Stimulated activated CD8-positive, alpha-beta memory T cell treated with anti-CD3 and anti-CD28 coated beads, Interleukin-7, amount 100 ng/mL, for 1 hour (primary cell): ENCODE data around the gene CABP5.
"Not testable (repeated sequence)": the region's sequence is repeated elsewhere in the genome, so short reads cannot be mapped to it uniquely, and the experiment has no call there.

Experiments used
- DNase-seq, 2 donors: peaks; one replicate each; pipeline ENCODE4 v3.0.0-alpha.2; 2020; ENCODE audit warnings: low read depth in 2 of 2

Gene CABP5

DNA sequence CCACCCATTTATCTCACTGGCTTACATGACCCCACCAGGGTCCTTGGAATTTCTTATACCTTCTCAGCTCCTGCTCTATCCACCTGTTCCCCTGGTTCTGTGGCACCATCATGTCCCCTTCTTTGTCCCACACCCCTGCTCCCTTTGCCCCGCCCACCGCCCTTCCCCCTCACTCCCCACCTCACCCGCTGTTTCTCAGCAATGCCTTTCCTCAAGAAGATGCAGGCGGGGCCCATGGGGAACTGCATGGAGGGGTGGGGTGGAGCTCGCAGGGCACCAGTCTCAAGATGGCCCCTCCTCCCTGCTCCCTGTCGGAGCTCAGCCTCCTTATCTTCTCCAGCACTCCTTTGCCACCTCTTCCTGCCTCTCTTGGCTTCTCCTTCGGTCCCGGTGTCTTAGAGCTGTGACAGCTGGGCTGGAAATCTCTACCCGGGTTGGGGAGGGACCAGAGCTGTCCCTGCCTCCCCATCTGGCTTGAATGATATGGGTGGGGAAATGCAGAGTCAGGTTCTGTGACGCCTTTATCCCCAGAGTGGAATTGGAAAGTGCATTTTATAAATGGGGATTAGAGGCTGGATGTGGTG lies at the start of gene CABP5:
Gene CABP5, minus strand, starts transcription at position 405 of the 584 bp plus-strand sequence. Its CDS starts 157 bp downstream, at position 248.
- DNase-seq = no peak

- not testable (repeated sequence) for DNase-seq
Observed at GRCh38 chr19:48091111-48091718, 47.3 kb upstream of the CABP5 start.

GRCh38 chr19:48090281-48090802 lies 46.5 kb upstream of the CABP5 start:
- no peak for DNase-seq

DNA sequence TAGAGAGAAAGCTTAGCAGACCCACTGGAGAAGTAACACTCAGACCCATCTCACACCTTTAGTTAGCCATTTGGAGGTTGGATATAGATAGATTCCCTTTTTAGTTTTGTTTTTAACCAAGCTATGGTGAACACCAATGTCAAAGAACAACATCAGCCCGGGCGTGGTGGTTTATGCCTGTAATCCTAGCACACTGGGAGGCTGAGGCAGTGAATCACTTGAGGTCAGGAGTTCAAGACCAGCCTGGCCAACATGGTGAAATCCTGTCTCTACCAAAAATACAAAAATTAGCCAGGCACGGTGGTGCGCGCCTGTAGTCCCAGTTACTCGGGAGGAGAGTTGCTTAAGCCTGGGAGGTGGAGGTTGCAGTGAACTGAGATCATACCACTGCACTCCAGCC lies 45.1 kb upstream of the CABP5 start:
- not testable (repeated sequence) for DNase-seq

GRCh38 chr19:48085904-48086864 lies 42.3 kb upstream of the CABP5 start:
- DNase-seq = no peak

- no peak for DNase-seq
Observed at GRCh38 chr19:48085076-48085475, 41.2 kb upstream of the CABP5 start.

DNA sequence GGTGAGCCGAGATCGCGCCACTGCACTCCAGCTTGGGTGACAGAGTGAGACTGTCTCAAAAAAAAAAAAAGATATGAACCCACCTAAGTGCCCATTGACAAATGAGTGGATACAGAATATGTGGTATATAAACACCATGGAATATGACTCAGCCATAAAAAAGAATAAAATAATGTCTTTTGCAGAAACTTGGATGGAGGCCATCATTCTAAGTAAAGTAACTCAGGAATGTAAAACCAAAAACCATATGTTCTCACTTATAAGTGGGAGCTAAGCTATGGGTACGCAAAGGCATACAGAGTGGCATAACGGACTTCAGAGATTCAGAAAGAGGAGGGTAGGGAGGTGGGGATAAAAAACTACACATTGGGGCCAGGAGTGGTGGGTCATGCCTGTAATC lies 37.2 kb upstream of the CABP5 start:
- no peak for DNase-seq

GRCh38 chr19:48070177-48070769 lies 26.4 kb upstream of the CABP5 start:
- DNase-seq = not testable (repeated sequence)

DNA sequence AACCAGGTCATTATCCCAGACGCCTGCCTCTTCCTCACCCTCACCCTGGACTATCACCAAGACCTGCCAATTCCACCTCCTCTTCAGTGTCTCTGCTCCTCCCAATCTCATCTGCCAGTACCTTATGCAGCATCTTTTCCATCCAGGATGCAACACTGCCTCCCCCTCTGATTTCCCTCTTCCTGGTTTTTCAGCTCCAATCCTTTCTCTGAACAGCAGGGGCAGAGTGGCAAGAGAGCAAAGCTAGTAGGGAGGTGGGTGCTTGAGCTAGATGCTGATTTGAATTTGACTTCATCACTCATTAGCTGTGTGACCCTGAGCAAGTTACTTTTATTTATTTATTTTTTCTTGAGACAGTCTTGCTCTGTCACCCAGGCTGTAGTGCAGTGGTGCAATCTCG lies 25.6 kb upstream of the CABP5 start:
- no peak for DNase-seq

DNA sequence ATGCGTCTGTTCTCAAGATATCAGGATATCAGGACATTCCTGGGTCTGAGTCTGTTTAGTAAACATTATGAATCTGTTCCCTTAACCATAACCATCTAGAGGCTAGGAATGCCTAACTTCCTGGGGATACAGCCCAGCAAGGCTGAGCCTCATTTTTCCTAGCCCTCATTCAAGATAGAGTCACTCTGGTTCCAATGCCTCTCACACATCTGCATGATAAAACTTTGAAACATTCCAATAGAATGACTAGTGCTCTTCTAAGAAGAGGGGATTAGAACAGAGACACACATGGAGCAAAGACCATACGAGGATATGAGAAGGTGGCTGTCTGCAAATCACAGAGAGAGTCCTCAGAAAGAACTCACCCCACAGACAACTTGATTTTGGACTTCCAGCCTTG lies 20.6 kb upstream of the CABP5 start:
- DNase-seq = no peak

- no peak for DNase-seq
Observed at GRCh38 chr19:48061401-48062344, 17.8 kb upstream of the CABP5 start.

- DNase-seq = no peak
Observed at GRCh38 chr19:48060381-48060780, 16.5 kb upstream of the CABP5 start.

GRCh38 chr19:48059331-48059730 lies 15.5 kb upstream of the CABP5 start:
- DNase-seq = no peak

GRCh38 chr19:48053856-48054255 lies 10.0 kb upstream of the CABP5 start:
- DNase-seq = no peak

DNA sequence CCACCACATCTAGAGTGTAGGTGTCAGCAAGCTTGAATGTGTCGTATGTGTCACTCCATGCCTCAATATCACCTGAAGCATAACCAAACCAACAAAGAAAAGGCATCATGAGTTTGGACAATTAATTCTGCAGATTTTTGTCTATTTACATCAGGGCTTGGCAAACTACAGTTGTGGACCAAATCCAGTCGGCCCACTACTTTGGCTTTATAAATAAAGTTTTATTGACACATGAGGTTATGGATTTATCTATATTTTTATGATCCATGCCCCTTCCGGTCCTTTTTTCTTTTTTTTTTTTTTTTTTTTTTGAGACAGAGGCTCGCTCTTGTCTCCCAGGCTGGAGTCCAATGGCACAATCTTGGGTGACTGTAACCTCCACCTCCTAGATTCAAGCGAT lies 9.2 kb upstream of the CABP5 start:
- DNase-seq = no peak

- no peak for DNase-seq
Observed at GRCh38 chr19:48051335-48052033, 7.6 kb upstream of the CABP5 start.

GRCh38 chr19:48044561-48044960 lies 682 bp upstream of the CABP5 start:
- DNase-seq = no peak

GRCh38 chr19:48041877-48042580 lies 1.9 kb downstream of the CABP5 start:
- DNase-seq = no peak

- no peak for DNase-seq
Observed at GRCh38 chr19:48036765-48037164, 7.1 kb downstream of the CABP5 start.

DNA sequence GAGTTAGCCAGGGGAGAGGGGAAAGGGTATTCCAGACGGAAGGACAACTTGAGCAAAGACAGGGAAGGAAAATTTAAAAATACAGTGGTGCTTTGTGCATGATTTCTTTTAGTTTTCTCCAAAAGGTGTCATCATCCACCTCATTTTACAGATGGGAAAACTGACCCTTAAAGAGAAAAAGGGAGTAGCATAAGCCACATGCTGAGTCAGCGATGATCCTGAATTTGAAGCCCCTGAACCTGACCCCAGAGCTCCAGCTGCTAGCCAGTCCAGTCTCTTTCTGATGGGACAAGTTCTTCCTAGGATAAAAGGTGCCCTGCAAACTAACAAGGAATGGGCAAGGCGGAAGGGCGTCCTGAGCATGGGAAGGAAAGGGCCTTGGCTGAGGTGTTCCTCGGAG lies 10.3 kb downstream of the CABP5 start:
- no peak for DNase-seq
